Kidney (tissue), 14 donors: Measurements from ENCODE around the gene CELA2A. TPM values are rescaled to one million over a fixed set of nuclear protein-coding genes. Genes with fewer than 3 reads are reported as not detected.
"Not testable (repeated sequence)": the region's sequence is repeated elsewhere in the genome, so short reads cannot be mapped to it uniquely, and the experiment has no call there.

Source experiments
- DNase-seq, 5 donors: peaks; one replicate each; pipeline ENCODE4 v3.0.0-alpha.2; 2013 to 2020
- FAIRE-seq: peaks from 2 replicates; lab custom pipeline; 2012; peaks lifted over from hg19 to GRCh38; lab: Jason Lieb, UNC
- H3K27ac ChIP-seq, 2 donors: one replicate each; pipeline ENCODE4 v1.7.0; 2013; ENCODE audit warnings: low read depth in 2 of 2, low read length in 2 of 2, inconsistent platforms in 1 of 2
- H3K27me3 ChIP-seq: one replicate; pipeline ENCODE4 v1.7.1; 2013; ENCODE audit warnings: low read length, inconsistent platforms; ENCODE audit not compliant: control insufficient read depth, insufficient read depth
- H3K36me3 ChIP-seq, 3 donors: one replicate each; pipeline versions ENCODE4 v1.7.0 to v1.7.1; 2013; ENCODE audit warnings: low read length in 3 of 3, control low read depth in 1 of 3, inconsistent platforms in 1 of 3; ENCODE audit not compliant: insufficient read depth in 3 of 3, control insufficient read depth in 2 of 3
- H3K4me1 ChIP-seq, 3 donors: one replicate each; pipeline versions ENCODE4 v1.7.0 to v1.7.1; 2013; ENCODE audit warnings: low read length in 3 of 3, inconsistent platforms in 1 of 3, low read depth in 1 of 3; ENCODE audit not compliant: control insufficient read depth in 2 of 3, insufficient read depth in 2 of 3
- H3K4me3 ChIP-seq, 3 donors: one replicate each; pipeline versions ENCODE4 v1.7.0 to v1.8.1; 2013; ENCODE audit warnings: low read length in 3 of 3, control low read depth in 1 of 3, inconsistent platforms in 1 of 3
- H3K9ac ChIP-seq, 3 donors: one replicate each; pipeline versions ENCODE4 v1.7.0 to v1.7.1; 2013; ENCODE audit warnings: low read length in 3 of 3, control low read depth in 1 of 3, inconsistent platforms in 1 of 3
- H3K9me3 ChIP-seq, 3 donors: one replicate each; pipeline versions ENCODE4 v1.7.0 to v1.7.1; 2013; ENCODE audit warnings: low read length in 3 of 3, control low read depth in 1 of 3, inconsistent platforms in 1 of 3; ENCODE audit not compliant: control insufficient read depth in 2 of 3, insufficient read depth in 1 of 3
- intact Hi-C: fragments of 100-400 bp; cut with DNase I; formaldehyde crosslinking; loops from one replicate; pipeline ENCODE4 v1.11.1; 2022
- polyA plus RNA-seq: library from polyadenylated mRNA; stranded (reverse); fragments of 350-450 nt; fragmentation: Illumina TruSeq; extraction: RNeasy Lipid Tissue Mini Kit (QIAGEN cat#74804); gene quantifications from one replicate; pipeline ENCODE4 v1.2.3, GENCODE V29; 2014; ENCODE audit warnings: low read depth, low replicate concordance; ENCODE audit not compliant: insufficient read depth
- total RNA-seq: library from RNA; stranded (reverse); fragmentation: NEBNext Ultra II Directional; extraction: Animal tissue kit (Norgen Biotek cat#: 25700); gene quantifications from one replicate; pipeline ENCODE4 v1.2.1, GENCODE V29; 2021
- TF ChIP-seq, protein P1 (sequence below): IDR thresholded peaks from 3 replicates; pipeline ENCODE4 v1.5.1; 2012; ENCODE audit warnings: mild to moderate bottlenecking, moderate library complexity, borderline replicate concordance; ENCODE audit not compliant: insufficient read depth; ENCODE audit errors: extremely low read depth
- donor health status: control.
- donor health status: control.
- donor health status: control.
- donor health status: control.
- donor health status: control.
- donor health status: DM: yes; HTN: yes; CAD: no.
- donor health status: Normal renal cell carcinoma (clear cell type).

CELA2A gene
- total and polyA plus RNA-seq, 2 donors from 2014 or later, result not detected

DNA sequence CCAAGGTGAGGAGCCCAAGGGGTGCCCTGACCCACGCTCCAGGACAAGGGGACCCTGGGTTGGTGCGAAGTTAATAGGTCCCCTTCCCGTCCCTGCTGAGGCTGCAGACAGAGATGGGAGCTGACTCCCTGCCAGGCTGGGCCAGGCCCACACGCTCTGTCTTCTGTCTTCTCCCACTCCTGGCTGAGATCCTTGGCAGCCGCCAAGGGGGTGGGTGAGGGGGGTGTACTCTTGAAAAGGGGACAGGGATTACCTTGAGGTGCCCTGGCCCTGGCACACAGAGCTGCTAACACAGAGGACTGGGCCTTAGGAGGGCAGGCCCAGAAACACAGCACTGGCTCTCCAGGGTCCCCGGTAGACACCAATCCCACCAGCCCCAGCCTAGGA lies 29.3 kb upstream of the CELA2A start:
- Histone ChIP-seq H3K36me3 (peaks cover 0 to 4% (median 0%) of the 10 kb centered on the region in 3 donors), H3K9ac (no peak overlapping the region), H3K4me1 (no peaks in the 10 kb centered on the region), H3K27ac (no peak overlapping the region), H3K27me3 (no peaks in the 10 kb centered on the region), H3K9me3 (no peaks in the 10 kb centered on the region), H3K4me3 (no peak overlapping the region)
- TF ChIP-seq, protein P1, sequence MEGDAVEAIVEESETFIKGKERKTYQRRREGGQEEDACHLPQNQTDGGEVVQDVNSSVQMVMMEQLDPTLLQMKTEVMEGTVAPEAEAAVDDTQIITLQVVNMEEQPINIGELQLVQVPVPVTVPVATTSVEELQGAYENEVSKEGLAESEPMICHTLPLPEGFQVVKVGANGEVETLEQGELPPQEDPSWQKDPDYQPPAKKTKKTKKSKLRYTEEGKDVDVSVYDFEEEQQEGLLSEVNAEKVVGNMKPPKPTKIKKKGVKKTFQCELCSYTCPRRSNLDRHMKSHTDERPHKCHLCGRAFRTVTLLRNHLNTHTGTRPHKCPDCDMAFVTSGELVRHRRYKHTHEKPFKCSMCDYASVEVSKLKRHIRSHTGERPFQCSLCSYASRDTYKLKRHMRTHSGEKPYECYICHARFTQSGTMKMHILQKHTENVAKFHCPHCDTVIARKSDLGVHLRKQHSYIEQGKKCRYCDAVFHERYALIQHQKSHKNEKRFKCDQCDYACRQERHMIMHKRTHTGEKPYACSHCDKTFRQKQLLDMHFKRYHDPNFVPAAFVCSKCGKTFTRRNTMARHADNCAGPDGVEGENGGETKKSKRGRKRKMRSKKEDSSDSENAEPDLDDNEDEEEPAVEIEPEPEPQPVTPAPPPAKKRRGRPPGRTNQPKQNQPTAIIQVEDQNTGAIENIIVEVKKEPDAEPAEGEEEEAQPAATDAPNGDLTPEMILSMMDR, result no peak
- intact Hi-C loops, result loop anchor here (10.0 kb wide), 1 partner anchor 302 kb away; no protein-coding TSS in a partner anchor
- FAIRE-seq, result no peak
- DNase-seq, result no peak

DNA sequence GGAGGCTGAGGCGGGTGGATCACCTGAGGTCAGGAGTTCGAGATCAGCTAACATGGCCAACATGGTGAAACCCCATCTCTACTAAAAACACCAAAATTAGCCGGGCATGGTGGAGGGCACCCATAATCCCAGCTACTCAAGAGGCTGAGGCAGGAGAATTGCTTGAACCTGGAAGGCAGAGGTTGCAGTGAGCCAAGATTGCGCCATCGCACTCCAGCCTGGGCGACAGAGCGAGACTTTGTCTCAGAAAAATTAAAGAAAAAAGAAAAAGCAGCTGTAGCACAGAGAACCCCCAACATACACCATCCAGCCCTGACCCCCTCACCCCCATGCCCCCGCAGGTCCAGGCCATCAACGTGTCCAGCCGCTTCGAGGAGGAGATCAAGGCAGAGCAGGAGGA lies 28.3 kb upstream of the CELA2A start:
- not testable (repeated sequence) for DNase-seq, H3K4me1 ChIP-seq, H3K36me3 ChIP-seq, H3K9me3 ChIP-seq, H3K9ac ChIP-seq, H3K27ac ChIP-seq, FAIRE-seq, H3K4me3 ChIP-seq, H3K27me3 ChIP-seq
- intact Hi-C loops, result loop anchor here (10.0 kb wide), 1 partner anchor 303 kb away; no protein-coding TSS in a partner anchor

DNA sequence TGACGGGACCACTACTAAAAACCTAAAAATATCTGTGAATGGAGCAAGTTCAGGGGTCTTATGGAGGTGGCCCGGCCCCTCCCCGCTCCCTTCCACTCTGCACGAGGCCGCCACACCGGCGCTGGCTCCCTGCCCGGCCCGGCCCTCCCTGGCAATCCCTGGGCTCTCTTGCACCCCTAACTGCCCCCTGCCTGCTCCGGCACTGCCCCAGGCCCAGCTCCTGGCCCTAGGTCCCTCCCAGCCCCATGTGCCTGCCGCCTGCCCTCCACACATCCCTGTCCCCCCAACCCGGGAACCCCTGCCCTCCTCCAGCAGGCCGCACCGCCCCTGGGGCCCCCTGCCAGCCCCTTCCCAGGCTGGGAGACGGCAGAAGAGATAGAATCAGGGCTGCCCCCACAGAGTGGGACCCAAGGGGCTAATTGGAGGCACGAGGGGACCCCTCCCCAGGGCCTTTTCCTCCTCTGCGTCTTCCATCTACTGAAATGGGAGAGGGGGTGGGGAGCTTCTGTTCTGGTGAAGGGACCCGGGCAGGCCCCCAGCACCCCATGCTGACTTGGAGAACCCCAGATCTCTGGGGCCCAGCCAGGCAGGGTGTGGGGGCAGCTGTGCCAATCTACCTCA lies 27.6 kb upstream of the CELA2A start:
- Histone ChIP-seq H3K9ac (no peak overlapping the region), H3K27ac (no peak overlapping the region), H3K36me3 (peaks cover 0 to 4% (median 0%) of the 10 kb centered on the region in 3 donors), H3K9me3 (no peaks in the 10 kb centered on the region), H3K27me3 (no peaks in the 10 kb centered on the region), H3K4me3 (no peak overlapping the region), H3K4me1 (no peaks in the 10 kb centered on the region)
- FAIRE-seq (no peak), DNase-seq (no peak)
- intact Hi-C loops, result loop anchor here (10.0 kb wide), 1 partner anchor 304 kb away; no protein-coding TSS in a partner anchor
- TF ChIP-seq, protein P1, result no peak

DNA sequence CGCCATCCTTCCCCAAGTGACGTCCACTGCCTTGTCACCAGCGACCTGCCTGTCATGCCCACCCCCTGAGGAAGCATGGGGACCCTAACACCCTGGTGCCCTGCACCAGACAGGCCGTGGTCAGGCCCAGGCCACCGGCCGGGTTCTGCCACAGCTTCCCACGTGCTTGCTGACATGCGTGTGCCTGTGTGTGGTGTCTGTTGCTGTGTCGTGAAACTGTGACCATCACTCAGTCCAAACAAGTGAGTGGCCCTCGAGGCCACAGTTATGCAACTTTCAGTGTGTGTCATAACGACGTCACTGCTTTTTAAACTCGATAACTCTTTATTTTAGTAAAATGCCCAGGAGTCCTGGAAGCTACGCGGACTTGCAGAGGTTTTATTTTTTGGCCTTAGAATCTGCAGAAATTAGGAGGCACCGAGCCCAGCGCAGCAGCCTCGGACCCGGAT lies 26.8 kb upstream of the CELA2A start:
- Histone ChIP-seq H3K27ac (no peak overlapping the region), H3K9me3 (no peaks in the 10 kb centered on the region), H3K4me1 (no peaks in the 10 kb centered on the region), H3K36me3 (peaks cover 0 to 4% (median 0%) of the 10 kb centered on the region in 3 donors), H3K4me3 (no peak overlapping the region), H3K9ac (no peak overlapping the region), H3K27me3 (no peaks in the 10 kb centered on the region)
- intact Hi-C loops, result loop anchor here (5.0 to 10.0 kb wide), 2 partner anchors 107 to 305 kb away; no protein-coding TSS in a partner anchor
- TF ChIP-seq, protein P1, result no peak
- no peak for DNase-seq
- no peak for FAIRE-seq
